OCI-LY7 (cell line): Measurements from ENCODE around the gene GALNT9. TPM values are rescaled to one million over a fixed set of nuclear protein-coding genes. Genes with fewer than 3 reads are reported as not detected.

Experiments used
- BruUV-seq: library from RNA; stranded (reverse); fragments of 400-500 nt; replicated peaks from 2 replicates; lab custom pipeline; 2021; lab: Mats Ljungman, UMichigan
- CTCF ChIA-PET: fragments of 300-600 bp; sonication (Branson Sonifier 250); formaldehyde crosslinking; loops from one replicate; lab custom pipeline; 2022; ENCODE audit warnings: antibody characterized with exemption; ENCODE audit not compliant: unreplicated experiment; lab: Charles Lee
- POLR2A ChIA-PET: fragments of 300-600 bp; sonication (Branson Sonifier 250); formaldehyde crosslinking; loops from one replicate; lab custom pipeline; 2022; ENCODE audit warnings: antibody characterized with exemption; lab: Charles Lee
- DNase-seq: peaks from one replicate; pipeline ENCODE4 v3.0.0-alpha.2; 2015; ENCODE audit warnings: low spot score
- H2AFZ ChIP-seq: fragments of 200-600 bp; sonication (generic), shearing (Covaris generic); 2 replicates; pipeline ENCODE4 v1.6.1; 2014; ENCODE audit warnings: mild to moderate bottlenecking, antibody characterized with exemption, low read length, moderate library complexity
- H3K27ac ChIP-seq: fragments of 200-600 bp; sonication (generic); 2 replicates; pipeline ENCODE4 v1.5.1; 2014; ENCODE audit warnings: mixed run types, low read depth, mild to moderate bottlenecking, moderate library complexity, low read length, inconsistent platforms; ENCODE audit not compliant: poor library complexity, severe bottlenecking
- H3K36me3 ChIP-seq: fragments of 200-600 bp; sonication (generic); 2 replicates; pipeline ENCODE4 v1.6.1; 2014; ENCODE audit warnings: mild to moderate bottlenecking, antibody characterized with exemption, low read length, moderate library complexity, mixed read lengths; ENCODE audit not compliant: insufficient read depth
- H3K4me1 ChIP-seq: fragments of 200-600 bp; sonication (generic); 2 replicates; pipeline ENCODE4 v1.5.1; 2014; ENCODE audit warnings: mild to moderate bottlenecking, low read length; ENCODE audit not compliant: insufficient read depth, poor library complexity, severe bottlenecking
- H3K4me2 ChIP-seq: fragments of 200-600 bp; sonication (generic); 2 replicates; pipeline ENCODE4 v1.6.1; 2014; ENCODE audit warnings: mild to moderate bottlenecking, low read length
- H3K4me3 ChIP-seq: fragments of 200-600 bp; sonication (generic); 2 replicates; pipeline ENCODE4 v1.5.1; 2014; ENCODE audit warnings: mild to moderate bottlenecking, low read depth, low read length; ENCODE audit not compliant: poor library complexity, severe bottlenecking
- H3K79me2 ChIP-seq: fragments of 200-600 bp; sonication (generic); 2 replicates; pipeline ENCODE4 v1.6.1; 2016; ENCODE audit warnings: low read depth, mild to moderate bottlenecking, low read length, moderate library complexity, mixed read lengths; ENCODE audit not compliant: insufficient read depth
- H3K9me2 ChIP-seq: fragments of 200-600 bp; sonication (generic); 2 replicates; pipeline ENCODE4 v1.6.1; 2016; ENCODE audit warnings: mild to moderate bottlenecking, low read length, mixed read lengths; ENCODE audit not compliant: insufficient read depth
- H3K9me3 ChIP-seq: fragments of 200-600 bp; sonication (generic); 2 replicates; pipeline ENCODE4 v1.6.1; 2014; ENCODE audit warnings: mild to moderate bottlenecking, mixed run types, low read length, mixed read lengths
- H4K20me1 ChIP-seq: fragments of 200-600 bp; sonication (generic); 2 replicates; pipeline ENCODE4 v1.6.1; 2014; ENCODE audit warnings: mild to moderate bottlenecking, antibody characterized with exemption, low read length, moderate library complexity, mixed read lengths; ENCODE audit not compliant: insufficient read depth
- EZH2phosphoT487 ChIP-seq: fragments of 200-600 bp; sonication (generic); IDR thresholded peaks from 2 replicates; pipeline ENCODE4 v1.6.1; 2018; ENCODE audit warnings: low read depth, borderline replicate concordance, mild to moderate bottlenecking, mixed run types, antibody characterized with exemption, low read length, moderate library complexity, mixed read lengths
- intact Hi-C: fragments of 100-400 bp; cut with micrococcal nuclease; formaldehyde crosslinking; loops from one replicate; pipeline ENCODE4 v1.10.0; 2022; ENCODE audit not compliant: unreplicated experiment
- total RNA-seq, 2 experiments: library from RNA; depleted of rRNA in 1 of 2; stranded (reverse); fragments of >200 nt in 1 of 2; shearing (Covaris generic) in 1 of 2; gene quantifications; 2 replicates each; pipeline ENCODE4 v1.2.3, GENCODE V29; 2014 to 2022
- TF ChIP-seq, protein P1 (sequence below): fragments of 200-600 bp; sonication (generic); conservative IDR thresholded peaks from 2 replicates; pipeline ENCODE4 v1.5.1; 2014; ENCODE audit warnings: mild to moderate bottlenecking, antibody characterized with exemption, low read length, moderate library complexity, mixed read lengths

Gene GALNT9
- total RNA-seq, 2 experiments from 2014 or later: 0.28 TPM; not detected in 1

DNA sequence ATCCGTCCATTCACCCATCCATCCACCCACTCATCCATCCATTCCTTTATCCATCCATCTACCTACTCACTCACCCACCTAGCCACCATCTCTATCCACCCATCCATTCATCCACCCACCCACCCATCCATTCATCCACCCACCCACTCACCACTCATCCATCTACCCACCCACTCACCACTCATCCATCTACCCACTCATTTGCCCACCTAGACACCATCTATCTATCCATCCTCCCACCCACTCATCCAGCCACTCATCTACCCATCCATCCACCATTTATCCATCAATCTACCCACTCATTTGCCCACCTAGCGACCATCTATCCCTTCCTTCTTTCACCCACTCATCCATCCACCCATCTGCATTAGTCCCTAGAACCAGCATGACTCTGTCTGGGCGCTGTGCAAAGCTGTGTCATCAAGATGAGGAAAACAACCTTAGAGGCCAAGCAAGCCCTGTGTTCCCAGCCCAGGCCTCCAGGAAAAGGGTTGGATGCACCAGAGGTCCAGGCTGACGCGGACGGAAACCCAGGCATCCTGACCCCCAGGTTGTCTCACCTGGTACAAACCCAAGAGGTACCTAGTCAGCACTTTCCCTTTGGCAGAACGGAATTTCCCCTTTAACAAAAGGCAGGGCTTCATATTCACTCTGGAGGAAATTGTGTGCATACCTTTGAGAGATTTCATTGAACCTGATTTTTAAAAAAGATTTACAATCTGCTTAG, 111.4 kb downstream of the GALNT9 start:
- Histone ChIP-seq H3K4me1 (peaks cover 9% of the 10 kb centered on the region), H3K4me2 (no peak overlapping the region), H3K36me3 (no peaks in the 10 kb centered on the region), H2AFZ (no peak overlapping the region), H3K4me3 (no peak overlapping the region), H4K20me1 (no peaks in the 10 kb centered on the region), H3K9me3 (no peaks in the 10 kb centered on the region), H3K27ac (no peak overlapping the region), H3K79me2 (no peaks in the 10 kb centered on the region), H3K9me2 (no peaks in the 10 kb centered on the region)
- CTCF ChIA-PET: no interaction called here
- DNase-seq: no peak
- BruUV-seq: no TSS peak
- intact Hi-C loops: no loop called here
- POLR2A ChIA-PET: no interaction called here
- TF ChIP-seq, protein P1, sequence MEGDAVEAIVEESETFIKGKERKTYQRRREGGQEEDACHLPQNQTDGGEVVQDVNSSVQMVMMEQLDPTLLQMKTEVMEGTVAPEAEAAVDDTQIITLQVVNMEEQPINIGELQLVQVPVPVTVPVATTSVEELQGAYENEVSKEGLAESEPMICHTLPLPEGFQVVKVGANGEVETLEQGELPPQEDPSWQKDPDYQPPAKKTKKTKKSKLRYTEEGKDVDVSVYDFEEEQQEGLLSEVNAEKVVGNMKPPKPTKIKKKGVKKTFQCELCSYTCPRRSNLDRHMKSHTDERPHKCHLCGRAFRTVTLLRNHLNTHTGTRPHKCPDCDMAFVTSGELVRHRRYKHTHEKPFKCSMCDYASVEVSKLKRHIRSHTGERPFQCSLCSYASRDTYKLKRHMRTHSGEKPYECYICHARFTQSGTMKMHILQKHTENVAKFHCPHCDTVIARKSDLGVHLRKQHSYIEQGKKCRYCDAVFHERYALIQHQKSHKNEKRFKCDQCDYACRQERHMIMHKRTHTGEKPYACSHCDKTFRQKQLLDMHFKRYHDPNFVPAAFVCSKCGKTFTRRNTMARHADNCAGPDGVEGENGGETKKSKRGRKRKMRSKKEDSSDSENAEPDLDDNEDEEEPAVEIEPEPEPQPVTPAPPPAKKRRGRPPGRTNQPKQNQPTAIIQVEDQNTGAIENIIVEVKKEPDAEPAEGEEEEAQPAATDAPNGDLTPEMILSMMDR: no peak
- TF ChIP-seq EZH2phosphoT487: no peak

DNA sequence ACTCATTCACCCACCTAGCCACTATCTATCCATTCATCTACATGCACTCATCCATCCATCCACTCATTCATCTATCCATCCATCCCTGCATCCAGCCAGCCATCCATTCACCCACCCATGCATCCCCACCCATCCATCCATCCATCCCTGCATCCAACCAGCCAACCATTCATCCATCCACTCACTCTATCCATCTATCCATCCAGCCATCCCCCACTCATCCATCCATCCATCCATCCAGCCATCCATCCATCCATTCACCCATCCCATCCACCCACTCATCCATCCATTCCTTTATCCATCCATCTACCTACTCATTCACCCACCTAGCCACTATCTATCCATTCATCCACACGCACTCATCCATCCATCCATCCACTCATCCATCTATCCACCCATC, 112.0 kb downstream of the GALNT9 start:
- Histone ChIP-seq H4K20me1 (no peaks in the 10 kb centered on the region), H3K4me2 (no peak overlapping the region), H2AFZ (no peak overlapping the region), H3K27ac (no peak overlapping the region), H3K4me1 (peaks cover 3% of the 10 kb centered on the region), H3K79me2 (no peaks in the 10 kb centered on the region), H3K9me2 (no peaks in the 10 kb centered on the region), H3K4me3 (no peak overlapping the region), H3K9me3 (no peaks in the 10 kb centered on the region), H3K36me3 (no peaks in the 10 kb centered on the region)
- intact Hi-C loops: no loop called here
- ChIA-PET CTCF (no interaction called here), POLR2A (no interaction called here)
- DNase-seq: no peak
- no TSS peak for BruUV-seq
- TF ChIP-seq EZH2phosphoT487: no peak
- TF ChIP-seq, protein P1: no peak

DNA sequence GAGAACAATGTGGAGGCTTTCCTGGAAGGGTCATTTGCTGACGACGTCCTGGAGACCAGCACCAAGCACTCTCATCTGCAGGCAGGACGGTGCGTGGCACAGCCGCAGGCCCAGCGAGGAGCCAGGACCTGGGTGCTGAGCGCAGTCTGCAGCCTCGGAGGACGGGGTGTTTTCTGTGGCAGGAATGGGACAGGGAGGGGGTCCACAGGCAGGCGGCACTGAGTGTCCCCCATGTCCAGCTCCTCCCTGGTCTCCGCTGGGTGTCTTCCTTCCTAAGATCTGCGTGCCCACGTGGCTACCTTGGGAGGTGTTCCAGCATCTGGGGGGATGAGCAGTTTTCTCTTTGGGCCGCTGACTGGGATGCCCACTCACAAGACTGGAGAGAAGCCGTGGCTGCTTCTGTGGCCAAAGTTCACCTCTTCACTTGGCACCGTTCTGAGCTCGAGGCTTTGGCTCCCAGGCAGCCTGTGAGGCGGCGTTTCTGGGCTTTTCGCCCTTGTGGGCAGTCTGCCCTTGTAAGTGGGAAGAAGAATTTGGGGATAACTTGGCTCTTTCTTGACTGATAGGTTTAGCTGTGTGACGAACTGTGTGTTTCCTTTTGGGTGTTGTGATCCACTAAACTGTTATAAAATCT, 112.9 kb downstream of the GALNT9 start:
- H3K4me1 ChIP-seq: no peaks in the 10 kb centered on the region
- intact Hi-C loops: no loop called here
- DNase-seq: no peak
- no peaks in the 10 kb centered on the region for H3K9me3 ChIP-seq
- no peaks in the 10 kb centered on the region for H4K20me1 ChIP-seq
- BruUV-seq: no TSS peak
- no peak overlapping the region for H3K4me3 ChIP-seq
- ChIA-PET CTCF (no interaction called here), POLR2A (no interaction called here)
- H2AFZ ChIP-seq: no peak overlapping the region
- H3K36me3 ChIP-seq: no peaks in the 10 kb centered on the region
- H3K27ac ChIP-seq: no peak overlapping the region
- no peaks in the 10 kb centered on the region for H3K9me2 ChIP-seq
- no peak overlapping the region for H3K4me2 ChIP-seq
- TF ChIP-seq, protein P1: no peak
- TF ChIP-seq EZH2phosphoT487: no peak
- H3K79me2 ChIP-seq: no peaks in the 10 kb centered on the region
